GM18508 (cell line): ENCODE measurements around the gene CAV2.

Source experiments
- ATAC-seq: cut with Tn5 transposase; IDR thresholded peaks from one replicate; pipeline ENCODE4 v1.9.1; 2021; ENCODE audit warnings: moderate number of reproducible peaks; ENCODE audit not compliant: insufficient read depth, unreplicated experiment

Gene CAV2

DNA sequence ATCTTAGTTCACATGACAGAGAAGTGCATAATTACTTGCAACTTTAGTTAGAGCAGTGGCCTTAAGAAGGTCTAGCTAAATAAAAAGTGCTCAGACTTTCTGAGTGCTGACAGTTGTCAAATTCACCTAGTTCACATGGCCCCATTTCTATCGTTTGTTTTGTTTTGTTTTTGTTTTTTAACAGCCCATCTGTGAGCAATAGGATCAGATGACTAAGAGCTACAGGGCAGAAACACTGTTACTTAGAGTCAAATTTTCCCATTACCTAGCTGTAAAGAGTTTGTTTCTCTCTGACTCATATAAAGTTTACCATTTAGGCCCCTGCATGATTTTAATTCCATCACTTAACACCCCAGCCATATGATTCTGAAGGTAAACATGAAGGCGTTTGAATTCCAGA is 44.1 kb downstream of the CAV2 start:
- ATAC-seq: no peak

GRCh38 chr7:116544487-116544886 is 44.9 kb downstream of the CAV2 start:
- ATAC-seq: no peak

DNA sequence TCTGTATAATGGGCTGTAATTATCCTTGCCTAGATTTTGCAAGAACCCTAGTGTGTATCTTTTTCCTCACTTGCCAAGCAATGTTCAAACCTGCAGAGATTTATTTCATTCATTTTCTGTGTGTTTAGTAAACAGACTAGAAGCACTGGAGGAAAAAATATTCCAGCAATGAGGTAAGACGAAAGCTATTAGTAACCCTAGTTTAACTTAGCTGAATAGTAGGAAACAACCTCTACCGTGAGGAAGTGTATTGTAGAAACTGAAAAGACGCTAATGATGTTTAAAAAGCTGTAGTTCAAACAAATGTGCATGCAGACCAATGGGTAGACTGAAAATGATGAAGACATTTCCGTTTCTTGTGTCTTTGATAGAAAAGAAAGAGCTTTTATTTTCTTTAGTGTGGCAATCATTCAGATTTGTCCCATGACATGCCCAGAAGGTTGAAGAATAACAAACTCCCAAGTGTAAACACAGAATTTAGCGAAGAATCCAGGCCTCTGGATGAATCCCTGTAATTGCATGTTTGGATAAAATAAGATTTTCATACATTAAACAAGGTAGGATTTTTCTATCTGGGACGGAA is 46.0 kb downstream of the CAV2 start:
- ATAC-seq: no peak

GRCh38 chr7:116546054-116546453 is 46.5 kb downstream of the CAV2 start:
- ATAC-seq: no peak

- no peak for ATAC-seq
Observed at GRCh38 chr7:116546916-116547315, 47.4 kb downstream of the CAV2 start.

GRCh38 chr7:116547347-116547746 is 47.8 kb downstream of the CAV2 start:
- ATAC-seq: no peak

GRCh38 chr7:116548506-116548905 is 49.0 kb downstream of the CAV2 start:
- peak; percentile 93 for ATAC-seq

- ATAC-seq: no peak
Observed at GRCh38 chr7:116549370-116549769, 49.8 kb downstream of the CAV2 start.

GRCh38 chr7:116551692-116552091 is 52.2 kb downstream of the CAV2 start:
- no peak for ATAC-seq

DNA sequence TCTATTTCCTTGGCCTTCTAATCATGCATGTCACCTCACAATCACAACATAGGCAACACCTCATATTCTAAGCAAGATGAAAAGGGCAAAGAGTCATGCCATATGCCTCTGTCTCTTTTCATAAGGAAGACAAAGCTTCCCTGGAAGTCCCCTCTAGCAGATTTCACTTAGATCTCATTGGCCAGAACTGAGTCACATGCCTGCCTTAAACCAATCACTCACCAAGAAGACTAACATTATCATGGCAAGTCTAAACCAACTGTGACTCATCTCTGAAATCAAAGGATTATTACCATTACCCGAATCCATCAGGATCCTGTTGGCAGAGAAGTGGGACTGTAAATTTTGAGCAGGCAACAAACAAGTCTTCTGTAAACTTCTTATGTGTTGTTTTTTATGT is 53.1 kb downstream of the CAV2 start:
- no peak for ATAC-seq

DNA sequence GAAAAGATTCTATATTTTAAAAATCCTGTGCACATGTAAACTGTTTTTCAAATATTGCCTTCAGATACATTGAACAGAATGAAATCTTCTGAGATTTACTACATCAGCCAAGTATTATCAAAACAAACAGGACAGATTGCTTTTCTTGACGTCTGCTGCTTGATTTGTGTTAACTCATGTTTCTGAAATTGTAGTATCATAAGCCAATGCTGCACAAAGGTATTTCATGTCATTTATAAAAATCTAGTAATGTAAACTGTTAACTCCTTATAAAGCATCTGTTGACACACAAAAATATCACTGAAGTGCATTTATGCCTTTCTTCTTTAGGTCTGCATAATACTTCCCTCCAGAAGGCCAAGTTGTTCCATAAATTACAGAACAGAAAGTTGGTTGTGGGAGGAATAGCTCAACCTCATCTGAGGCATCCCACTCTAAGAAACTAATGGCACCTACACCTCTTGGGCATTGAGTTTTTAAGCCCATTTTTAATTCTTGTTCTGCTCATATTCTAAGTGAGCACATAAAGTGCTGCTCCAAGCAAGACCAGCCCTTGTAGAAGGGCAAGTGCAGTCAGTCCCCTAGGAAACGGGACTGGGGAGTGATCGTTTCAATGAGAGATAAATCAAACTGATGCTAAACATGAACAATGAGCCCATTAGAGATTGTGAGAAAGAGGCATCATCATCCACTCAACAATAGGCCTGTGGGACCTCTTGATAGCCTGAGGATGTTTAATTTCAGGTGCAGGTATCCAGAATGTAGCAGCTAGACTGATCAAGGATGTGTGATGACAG is 53.8 kb downstream of the CAV2 start:
- no peak for ATAC-seq

DNA sequence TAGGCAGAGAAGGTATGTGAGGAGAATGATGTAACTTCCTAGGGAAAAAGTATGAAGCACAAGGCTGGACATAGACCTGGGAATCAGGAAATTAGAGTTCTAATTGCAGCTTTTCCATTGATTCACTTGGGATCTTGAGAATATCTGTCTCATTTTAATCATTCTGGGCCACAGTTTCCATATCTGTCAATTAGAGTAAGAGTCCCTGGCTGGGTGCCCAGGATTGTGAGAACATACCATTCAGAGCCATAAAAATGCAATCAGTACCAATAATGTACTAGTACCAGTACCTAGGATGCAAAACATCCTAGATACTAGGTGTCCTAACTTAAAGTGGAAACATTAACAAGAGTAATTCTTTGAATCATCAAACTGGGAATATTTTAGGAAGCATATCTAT is 54.9 kb downstream of the CAV2 start:
- ATAC-seq: no peak

- ATAC-seq: no peak
Observed at GRCh38 chr7:116554911-116555310, 55.4 kb downstream of the CAV2 start.

DNA sequence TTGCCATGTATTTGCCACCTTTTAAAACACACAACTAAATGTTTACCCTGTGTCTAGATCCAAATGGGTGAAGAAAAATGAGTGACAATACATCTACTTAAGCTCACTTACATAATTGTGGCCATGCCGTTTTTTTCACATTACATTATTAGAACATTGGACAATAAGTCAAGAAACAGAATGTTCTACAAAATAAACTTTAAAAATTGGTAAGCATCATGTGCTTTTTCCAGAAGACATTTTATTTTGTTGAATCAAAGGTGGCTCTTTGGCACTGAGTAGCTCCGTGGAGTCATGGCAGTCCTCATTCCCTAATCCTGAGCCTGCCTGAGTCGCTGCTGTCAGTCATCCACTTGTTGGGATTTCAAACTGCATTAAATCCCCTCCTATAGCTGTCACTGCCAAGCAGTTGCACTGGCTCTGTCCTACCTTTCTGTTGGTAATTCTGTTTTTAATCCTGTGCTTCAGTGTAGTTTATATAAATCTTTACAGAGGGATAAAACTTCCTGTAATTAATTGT is 57.6 kb downstream of the CAV2 start:
- ATAC-seq: no peak

GRCh38 chr7:116557901-116558300 is 58.4 kb downstream of the CAV2 start:
- ATAC-seq: no peak
